ENCODE results near the gene DTWD2.
"Not testable (repeated sequence)": the region's sequence is repeated elsewhere in the genome, so short reads cannot be mapped to it uniquely, and the experiment has no call there.

The DTWD2 gene

GRCh38 chr5:118857700-118858099 lies 130.6 kb downstream of the DTWD2 start:
- no peak for DNase-seq

DNA sequence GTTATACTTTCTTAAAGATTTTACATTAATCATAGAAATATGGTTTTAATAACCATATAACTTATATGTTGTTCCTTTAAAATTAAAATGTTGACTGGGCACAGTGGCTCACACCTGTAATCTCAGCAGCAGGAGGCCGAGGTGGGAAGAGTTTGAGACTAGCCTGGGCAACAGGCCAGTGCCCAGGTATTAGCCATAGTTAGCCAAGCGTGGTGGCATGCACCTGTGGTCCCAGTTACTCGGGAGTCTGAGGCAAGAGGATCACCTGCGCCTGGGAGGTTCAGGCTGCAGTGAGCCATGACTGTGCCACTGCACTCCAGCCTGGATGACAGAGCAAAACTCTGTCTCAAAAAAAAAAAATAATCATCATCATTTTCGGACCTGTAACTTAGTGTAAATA lies 133.5 kb downstream of the DTWD2 start:
- DNase-seq: no peak

DNA sequence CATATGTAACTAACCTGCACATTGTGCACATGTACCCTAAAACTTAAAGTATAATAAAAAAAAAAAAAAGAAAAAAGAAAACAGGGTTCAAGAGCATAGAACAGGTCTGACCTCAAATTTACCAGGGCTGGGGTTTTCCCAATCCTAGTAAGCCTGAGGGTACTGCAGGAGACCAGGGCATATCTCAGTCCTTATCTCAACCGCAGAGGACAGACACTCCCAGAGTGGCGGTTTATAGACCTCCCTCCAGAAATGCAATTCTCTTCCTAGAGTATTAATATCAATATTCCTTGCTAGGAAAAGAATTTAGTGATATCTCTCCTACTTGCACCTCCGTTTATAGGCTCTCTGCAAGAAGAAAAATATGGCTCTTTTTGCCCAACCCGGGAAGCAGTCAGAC lies 136.6 kb downstream of the DTWD2 start:
- not testable (repeated sequence) for DNase-seq

GRCh38 chr5:118849507-118849906 lies 138.8 kb downstream of the DTWD2 start:
- DNase-seq: not testable (repeated sequence)

DNA sequence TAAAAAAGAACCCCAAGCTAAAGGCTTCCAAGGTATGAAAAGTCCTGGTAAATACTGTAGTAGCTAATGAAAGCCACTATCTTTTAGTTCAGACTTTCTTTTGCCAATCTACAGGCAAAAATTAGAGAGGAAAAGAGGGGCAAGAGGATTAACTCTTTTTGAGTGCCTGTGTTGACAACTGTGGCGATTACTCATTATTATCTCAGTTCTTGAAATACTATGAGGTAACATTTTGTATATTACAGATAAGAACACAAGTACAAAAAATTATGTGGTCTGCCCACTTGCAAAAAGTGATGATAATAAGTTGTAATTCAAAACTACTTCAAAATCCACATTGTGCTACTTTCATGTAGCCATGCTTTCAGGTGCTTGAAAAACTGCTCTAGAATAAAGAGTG lies 144.0 kb downstream of the DTWD2 start:
- no peak for DNase-seq

- DNase-seq: no peak
Measured at GRCh38 chr5:118834710-118835109, 153.6 kb downstream of the DTWD2 start.

DNA sequence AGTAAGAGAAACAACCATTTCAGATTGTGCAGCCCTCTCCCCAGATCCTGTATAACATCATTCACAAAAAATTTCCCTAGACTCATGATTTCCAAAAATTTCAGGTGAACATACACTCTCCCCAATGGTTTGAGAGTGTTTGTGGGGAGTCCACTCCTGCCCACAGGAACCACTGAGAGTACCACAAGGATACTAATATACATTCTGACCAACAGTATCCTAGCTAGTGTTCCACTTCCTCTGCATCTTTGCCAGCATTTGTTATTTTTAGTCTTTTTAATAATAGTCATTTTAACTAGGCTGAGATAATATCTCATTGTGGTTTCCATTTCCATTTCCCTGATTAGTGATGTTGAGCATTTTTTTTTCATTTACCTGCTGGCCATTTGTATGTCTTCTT lies 155.4 kb downstream of the DTWD2 start:
- DNase-seq: no peak

- no peak for DNase-seq
Measured at GRCh38 chr5:118825226-118825625, 163.1 kb downstream of the DTWD2 start.

DNA sequence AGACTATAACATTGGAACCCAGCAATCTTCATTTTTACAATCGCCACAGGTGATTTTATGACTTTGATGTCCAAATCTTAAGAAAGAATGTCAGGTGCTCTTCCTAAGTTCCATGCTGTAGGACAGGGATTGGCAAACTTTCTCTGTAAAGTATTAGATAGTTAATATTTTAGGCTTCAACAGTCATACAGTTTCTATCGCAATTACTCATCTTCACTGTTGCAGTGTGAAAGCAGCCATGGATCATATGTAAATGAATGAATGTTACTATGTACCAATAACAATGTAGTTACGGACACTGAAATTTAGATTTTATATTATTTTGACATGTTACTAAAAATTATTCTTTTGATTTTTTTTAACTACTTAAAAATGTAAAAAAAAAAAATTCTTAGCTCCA lies 169.7 kb downstream of the DTWD2 start:
- no peak for DNase-seq

- DNase-seq: no peak
Measured at GRCh38 chr5:118808441-118808840, 179.9 kb downstream of the DTWD2 start.

GRCh38 chr5:118806571-118806970 lies 181.8 kb downstream of the DTWD2 start:
- DNase-seq: no peak

DNA sequence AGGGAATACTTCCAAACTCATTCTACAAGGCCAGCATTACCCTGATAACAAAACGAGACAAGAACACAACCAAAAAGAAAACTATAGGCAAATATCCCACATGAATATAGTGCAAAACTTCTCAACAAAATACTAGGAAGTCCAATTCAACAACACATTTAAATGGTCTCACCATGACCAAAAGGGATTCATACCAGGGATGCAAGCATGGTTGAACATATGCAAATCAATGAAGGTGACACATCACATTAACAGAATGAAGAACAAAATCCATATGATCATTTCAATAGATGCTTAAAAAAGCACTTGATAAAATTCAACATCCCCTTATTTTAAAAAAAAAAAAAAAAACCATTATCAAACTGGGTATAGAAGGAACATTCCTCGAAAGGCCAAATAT lies 186.0 kb downstream of the DTWD2 start:
- no peak for DNase-seq

DNA sequence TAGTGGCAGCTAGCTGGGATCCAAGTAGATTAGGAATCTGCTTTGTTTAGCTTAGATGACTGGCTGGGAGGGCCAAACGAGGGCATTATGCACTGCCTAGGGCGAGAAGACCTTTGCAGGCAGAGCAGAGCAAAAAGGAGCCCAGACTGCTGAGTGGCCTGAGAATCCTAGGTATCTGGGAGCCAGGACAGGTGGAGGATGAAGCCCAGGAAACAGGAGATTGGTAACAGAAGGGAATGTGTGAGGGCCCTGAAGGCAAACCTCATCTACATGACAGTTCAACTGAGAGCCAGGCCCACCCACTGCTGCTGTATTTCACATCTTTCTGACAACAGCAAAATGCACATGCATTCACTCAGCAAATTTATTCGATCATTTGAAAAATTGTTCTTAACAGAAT lies 192.3 kb downstream of the DTWD2 start:
- no peak for DNase-seq

GRCh38 chr5:118794281-118794680 lies 194.1 kb downstream of the DTWD2 start:
- DNase-seq: no peak

DNA sequence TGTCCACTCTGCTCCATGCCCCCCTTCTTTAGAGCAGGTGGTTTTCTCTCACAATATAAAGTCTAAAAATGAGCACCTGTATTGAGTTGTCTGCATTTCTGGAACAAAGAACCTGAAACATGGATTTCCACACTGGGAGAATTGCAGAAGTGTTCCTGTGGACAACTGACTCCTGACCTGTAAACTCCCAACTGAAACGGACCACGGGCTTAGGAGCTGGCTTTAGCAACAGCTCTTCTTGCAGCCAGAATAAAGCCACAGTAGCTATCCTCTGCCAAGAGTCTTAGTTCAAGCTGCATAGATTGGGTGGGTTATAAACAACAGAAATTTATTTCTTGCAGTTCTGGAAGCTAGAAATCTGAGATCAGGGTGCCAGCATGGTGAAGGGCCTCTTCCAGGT lies 194.7 kb downstream of the DTWD2 start:
- no peak for DNase-seq

DNA sequence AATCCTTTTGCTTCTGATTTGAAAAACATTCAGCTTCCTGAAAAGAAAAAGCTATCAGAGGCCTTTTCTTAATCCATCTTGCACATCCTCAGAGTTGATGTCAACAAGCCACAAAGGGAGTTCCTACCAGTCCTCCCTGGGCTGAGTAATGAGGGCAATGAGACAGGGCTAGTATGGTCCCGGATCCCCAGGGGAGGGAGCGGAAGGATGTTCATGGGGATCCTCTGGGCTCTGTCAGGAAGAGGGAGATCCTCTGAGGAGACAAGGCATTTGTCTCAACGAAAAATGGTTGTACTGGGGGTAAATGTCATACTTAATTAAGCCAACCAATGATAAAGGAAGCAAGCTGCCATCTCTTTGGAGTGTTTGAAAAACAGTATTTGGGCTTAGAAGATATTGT lies 195.3 kb downstream of the DTWD2 start:
- DNase-seq: no peak

GRCh38 chr5:118791926-118792734 lies 196.2 kb downstream of the DTWD2 start:
- DNase-seq: no peak

DNA sequence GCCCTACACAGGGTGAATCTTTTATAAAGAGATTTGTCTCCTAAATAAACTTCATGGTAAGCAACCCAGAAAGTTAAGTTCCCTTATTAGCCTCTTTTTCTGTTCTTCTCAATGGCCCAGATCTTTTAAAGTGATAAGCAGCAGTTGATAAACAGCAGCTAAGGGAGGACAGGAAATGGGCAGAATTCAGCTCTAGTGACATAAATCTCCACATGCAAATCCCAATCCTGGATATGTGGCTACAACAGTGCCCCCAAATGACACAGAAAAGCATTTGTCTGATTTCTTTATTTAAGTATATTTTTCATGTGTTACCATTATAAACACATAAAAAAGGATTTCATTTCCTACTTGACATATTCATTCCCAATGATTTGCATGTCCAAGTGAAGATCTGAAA lies 199.0 kb downstream of the DTWD2 start:
- no peak for DNase-seq

- no peak for DNase-seq
Measured at GRCh38 chr5:118788351-118788750, 200.0 kb downstream of the DTWD2 start.

Measured in activated effector memory CD4-positive, alpha-beta T cell treated with Interleukin-2 at 50 U/mL for 16 hours (primary cell).